Esophagus squamous epithelium (tissue), 5 donors: ENCODE results near the gene ARFGAP1. TPM values are rescaled to one million over a fixed set of nuclear protein-coding genes. Genes with fewer than 3 reads are reported as not detected.
"Not testable (repeated sequence)": the region's sequence is repeated elsewhere in the genome, so short reads cannot be mapped to it uniquely, and the experiment has no call there.

Experiments
- DNase-seq: peaks from one replicate; lab custom pipeline; 2025; lab: John Stamatoyannopoulos, UW
- H3K27ac ChIP-seq, 4 donors: fragments of 200-600 bp; sonication (generic); one replicate each; pipeline ENCODE4 v1.5.1; 2016 to 2019; ENCODE audit warnings: mild to moderate bottlenecking in 1 of 4
- H3K27me3 ChIP-seq, 4 donors: fragments of 200-600 bp; sonication (generic); 1 replicate in 3 of 4; 2 replicates in 1 of 4; pipeline versions ENCODE4 v1.5.1 to v1.6.0; 2017 to 2021; ENCODE audit warnings: antibody characterized with exemption in 1 of 4
- H3K36me3 ChIP-seq, 3 donors: fragments of 200-600 bp; sonication (generic); one replicate each; pipeline ENCODE4 v1.5.1; 2016 to 2019
- H3K4me1 ChIP-seq, 3 donors: fragments of 200-600 bp; sonication (generic); one replicate each; pipeline ENCODE4 v1.5.1; 2017 to 2019
- H3K4me3 ChIP-seq, 4 donors: fragments of 200-600 bp; sonication (generic); 1 replicate in 3 of 4; 2 replicates in 1 of 4; pipeline ENCODE4 v1.5.1; 2016 to 2019; ENCODE audit warnings: mild to moderate bottlenecking in 2 of 4, moderate library complexity in 1 of 4
- H3K9me3 ChIP-seq, 3 donors: fragments of 200-600 bp; sonication (generic); one replicate each; pipeline ENCODE4 v1.5.1; 2016 to 2019
- POLR2A ChIP-seq, 4 donors: fragments of 450-650 bp; IDR thresholded peaks; one replicate each; pipeline ENCODE4 v1.6.1; 2017; ENCODE audit warnings: antibody characterized with exemption in 4 of 4, mild to moderate bottlenecking in 4 of 4, moderate library complexity in 3 of 4
- WGBS, 2 donors: methylation state at CpG; one replicate each; pipeline ENCODE4 v1.1.5; 2018; 5-methylcytosine and 5-hydroxymethylcytosine counted together
- intact Hi-C: fragments of 100-400 bp; cut with DNase I; formaldehyde crosslinking; loops from one replicate; pipeline ENCODE4 v1.15.0; 2022
- total RNA-seq, 4 donors: library from RNA; depleted of rRNA; stranded (reverse); fragments of >200 nt; gene quantifications; one replicate each; pipeline ENCODE4 v1.1.0, GENCODE V29; 2016
- TF ChIP-seq, protein P1 (sequence below), 6 experiments: fragments of 450-650 bp in 4 of 6; fragments of 200-600 bp in 2 of 6; sonication (generic) in 2 of 6; IDR thresholded peaks; one replicate each; pipeline ENCODE4 v1.5.1; 2016 to 2019; ENCODE audit warnings: antibody characterized with exemption in 6 of 6, mild to moderate bottlenecking in 4 of 6, moderate library complexity in 4 of 6
- donor health status: DM: yes; HTN: yes; CAD: no.

Gene ARFGAP1
- total RNA-seq, 4 donors from 2014 or later = 18.4 to 37.4 (median 30.7) TPM

DNA sequence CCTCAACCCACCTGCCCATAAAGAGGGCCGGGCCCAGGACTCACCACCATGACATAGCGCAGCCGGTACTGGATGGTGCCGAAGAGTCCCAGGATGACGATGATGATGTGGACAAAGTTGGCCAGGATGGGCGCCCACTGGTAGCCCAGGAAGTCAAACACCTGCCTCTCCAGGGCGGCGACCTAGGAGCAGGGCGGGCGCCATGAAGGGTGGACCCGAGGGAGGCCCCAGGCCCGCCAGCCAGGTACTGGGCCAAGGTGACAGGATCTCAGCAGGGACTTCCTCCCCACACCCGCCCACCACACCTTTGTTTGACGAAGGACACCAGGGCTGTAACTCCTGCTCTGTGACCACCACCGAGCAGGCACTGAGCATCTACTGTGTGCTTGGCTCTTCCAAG, 22.7 kb upstream of the ARFGAP1 start:
- no peak for TF ChIP-seq POLR2A (IDR thresholded peaks at IDR 0.05)
- TF ChIP-seq, protein P1, sequence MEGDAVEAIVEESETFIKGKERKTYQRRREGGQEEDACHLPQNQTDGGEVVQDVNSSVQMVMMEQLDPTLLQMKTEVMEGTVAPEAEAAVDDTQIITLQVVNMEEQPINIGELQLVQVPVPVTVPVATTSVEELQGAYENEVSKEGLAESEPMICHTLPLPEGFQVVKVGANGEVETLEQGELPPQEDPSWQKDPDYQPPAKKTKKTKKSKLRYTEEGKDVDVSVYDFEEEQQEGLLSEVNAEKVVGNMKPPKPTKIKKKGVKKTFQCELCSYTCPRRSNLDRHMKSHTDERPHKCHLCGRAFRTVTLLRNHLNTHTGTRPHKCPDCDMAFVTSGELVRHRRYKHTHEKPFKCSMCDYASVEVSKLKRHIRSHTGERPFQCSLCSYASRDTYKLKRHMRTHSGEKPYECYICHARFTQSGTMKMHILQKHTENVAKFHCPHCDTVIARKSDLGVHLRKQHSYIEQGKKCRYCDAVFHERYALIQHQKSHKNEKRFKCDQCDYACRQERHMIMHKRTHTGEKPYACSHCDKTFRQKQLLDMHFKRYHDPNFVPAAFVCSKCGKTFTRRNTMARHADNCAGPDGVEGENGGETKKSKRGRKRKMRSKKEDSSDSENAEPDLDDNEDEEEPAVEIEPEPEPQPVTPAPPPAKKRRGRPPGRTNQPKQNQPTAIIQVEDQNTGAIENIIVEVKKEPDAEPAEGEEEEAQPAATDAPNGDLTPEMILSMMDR (IDR thresholded peaks at IDR 0.05) = no peak
- Histone ChIP-seq H3K4me1 (peaks cover 8 to 27% (median 17%) of the 10 kb centered on the region in 3 donors), H3K4me3 (no peak overlapping the region), H3K27ac (no peak overlapping the region), H3K9me3 (no peaks in the 10 kb centered on the region), H3K27me3 (peaks cover 5 to 100% (median 11%) of the 10 kb centered on the region in 4 donors), H3K36me3 (no peaks in the 10 kb centered on the region)
- no peak for DNase-seq
- intact Hi-C loops = no loop called here
- 81% methylated on average over 9 of the region's 15 CpGs; no CpG with 5 or more reads in 1 of the 2 donors for WGBS, 2 donors

DNA sequence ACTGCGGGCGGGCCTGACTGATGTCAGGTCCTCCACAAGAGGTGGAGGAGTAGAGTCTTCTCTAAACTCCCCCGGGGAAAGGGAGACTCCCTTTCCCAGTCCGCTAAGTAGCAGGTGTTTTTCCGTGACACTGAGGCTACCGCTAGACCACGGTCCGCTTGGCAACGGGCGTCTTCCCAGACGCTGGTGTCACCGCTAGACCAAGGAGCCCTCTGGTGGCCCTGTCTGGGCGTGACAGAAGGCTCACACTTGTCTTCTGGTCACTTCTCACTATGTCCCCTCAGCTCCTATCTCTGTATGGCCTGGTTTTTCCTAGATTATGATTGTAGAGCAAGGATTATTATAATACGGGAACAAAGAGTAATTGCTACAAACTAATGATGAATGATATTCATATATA, 21.3 kb upstream of the ARFGAP1 start:
- WGBS, 2 donors = 23 to 30% methylated on average over 8 to 9 of the region's 14 CpGs
- peaks cover 10 to 38% (median 17%) of the 10 kb centered on the region in 3 donors for H3K4me1 ChIP-seq
- DNase-seq, intact Hi-C loops, H3K9me3 ChIP-seq, H3K4me3 ChIP-seq, H3K27ac ChIP-seq, H3K36me3 ChIP-seq: not testable (repeated sequence)
- H3K27me3 ChIP-seq = peaks cover 6 to 100% (median 13%) of the 10 kb centered on the region in 4 donors

DNA sequence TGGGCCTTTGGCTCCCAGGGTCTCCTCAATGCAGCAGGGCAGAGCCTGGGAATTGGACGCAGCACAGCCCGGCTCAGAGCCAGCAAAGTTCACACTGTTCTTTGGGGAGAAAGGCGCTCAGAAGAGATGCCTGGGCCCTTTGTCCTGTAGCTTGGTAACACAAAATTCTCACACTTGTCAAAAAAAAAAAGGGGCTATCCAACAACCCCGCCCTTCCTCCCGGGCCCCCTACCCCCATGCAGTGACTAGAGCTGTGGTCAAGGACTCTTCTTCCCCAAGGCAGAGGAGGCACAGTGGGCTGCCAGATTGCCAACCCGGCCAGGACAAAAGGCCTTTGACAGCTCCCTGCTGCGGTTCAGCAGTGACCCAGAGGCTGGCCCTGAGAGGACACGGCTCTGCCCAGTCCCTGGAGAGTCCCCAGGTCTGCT, 20.3 kb upstream of the ARFGAP1 start:
- intact Hi-C loops = no loop called here
- no peak overlapping the region for H3K27ac ChIP-seq
- H3K36me3 ChIP-seq = no peaks in the 10 kb centered on the region
- H3K4me1 ChIP-seq = peaks cover 12 to 37% (median 17%) of the 10 kb centered on the region in 3 donors
- H3K9me3 ChIP-seq = no peaks in the 10 kb centered on the region
- H3K27me3 ChIP-seq = peaks cover 6 to 99% (median 13%) of the 10 kb centered on the region in 4 donors
- TF ChIP-seq, protein P1 (IDR thresholded peaks at IDR 0.05) = no peak
- no peak for TF ChIP-seq POLR2A (IDR thresholded peaks at IDR 0.05)
- H3K4me3 ChIP-seq = no peak overlapping the region
- WGBS, 2 donors = 60 to 78% methylated on average over 2 to 6 of the region's 8 CpGs
- DNase-seq = no peak

DNA sequence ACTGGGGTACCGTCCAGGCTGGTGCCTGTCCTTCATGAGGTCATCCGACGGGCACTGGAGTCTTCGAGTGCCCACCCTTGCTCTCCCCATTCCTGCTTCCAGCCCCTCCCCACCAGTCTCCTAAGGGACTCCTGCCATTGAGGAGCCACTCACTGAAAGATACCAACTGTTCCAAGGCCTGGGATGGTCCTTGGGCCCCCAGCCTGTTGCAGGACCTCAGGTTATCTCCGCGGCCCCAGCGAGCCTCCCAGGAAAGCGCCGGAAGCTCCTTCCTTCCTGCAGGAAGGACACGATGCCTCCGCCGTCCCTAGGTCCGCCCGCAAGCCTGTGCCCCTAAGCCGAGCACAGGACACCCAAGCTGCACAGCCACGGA, 19.6 kb upstream of the ARFGAP1 start:
- peak overlapping the region in 2 of 4 donors; percentile 39 to 57 for H3K4me3 ChIP-seq
- H3K4me1 ChIP-seq = peaks cover 12 to 37% (median 17%) of the 10 kb centered on the region in 3 donors
- DNase-seq = no peak
- WGBS, 2 donors = 16 to 45% methylated on average over 4 to 5 of the region's 16 CpGs
- no peaks in the 10 kb centered on the region for H3K9me3 ChIP-seq
- H3K27ac ChIP-seq = no peak overlapping the region
- no peaks in the 10 kb centered on the region for H3K36me3 ChIP-seq
- intact Hi-C loops = no loop called here
- H3K27me3 ChIP-seq = peaks cover 6 to 95% (median 13%) of the 10 kb centered on the region in 4 donors
- TF ChIP-seq POLR2A (IDR thresholded peaks at IDR 0.05) = no peak
- TF ChIP-seq, protein P1 (IDR thresholded peaks at IDR 0.05) = no peak

DNA sequence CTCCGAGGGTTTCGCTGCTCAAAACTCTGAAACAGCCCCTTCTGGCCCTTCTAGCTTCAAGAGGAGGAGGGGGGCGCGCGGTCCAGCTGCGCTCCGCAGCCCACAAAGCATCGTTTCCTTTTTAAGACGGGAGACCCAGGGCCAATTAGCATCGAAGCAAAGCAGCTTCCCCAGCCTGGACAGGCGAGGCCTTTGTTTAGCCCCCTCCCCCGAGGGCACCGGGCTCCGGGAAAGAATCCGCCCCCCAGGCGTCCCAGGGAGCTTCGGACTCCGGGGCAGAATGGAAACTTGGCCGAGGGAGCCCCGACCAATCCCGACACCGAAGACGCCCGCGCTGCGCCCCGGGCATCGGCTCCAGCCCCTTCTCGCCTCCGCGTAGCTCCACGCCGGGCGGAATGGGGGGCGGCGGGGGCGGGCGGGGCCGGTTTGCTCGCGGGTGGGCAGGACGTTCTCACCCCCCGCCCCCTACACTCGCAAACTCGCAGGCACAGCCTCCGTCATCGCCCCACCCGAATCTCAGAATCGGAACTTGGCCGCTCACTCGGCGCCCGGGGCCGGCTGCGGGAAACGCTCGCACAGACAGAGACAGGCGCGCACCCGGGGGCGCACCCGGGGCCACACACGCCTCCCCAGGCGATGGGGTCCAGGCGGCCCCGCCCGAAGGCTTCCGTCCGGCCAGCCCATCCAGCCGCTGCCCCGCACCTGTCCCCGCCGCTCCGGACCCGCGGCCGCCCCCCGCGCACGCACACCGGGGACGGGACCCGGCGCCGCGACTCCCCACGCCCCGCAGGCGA, 19.0 kb upstream of the ARFGAP1 start:
- TF ChIP-seq, protein P1 (IDR thresholded peaks at IDR 0.05) = no peak
- TF ChIP-seq POLR2A (IDR thresholded peaks at IDR 0.05) = no peak
- Histone ChIP-seq H3K4me3 (peak overlapping the region; percentile 12 to 57 (median 26)), H3K27me3 (peaks cover 6 to 95% (median 13%) of the 10 kb centered on the region in 4 donors), H3K36me3 (no peaks in the 10 kb centered on the region), H3K9me3 (no peaks in the 10 kb centered on the region), H3K4me1 (peaks cover 12 to 37% (median 17%) of the 10 kb centered on the region in 3 donors), H3K27ac (no peak overlapping the region)
- WGBS, 2 donors = no CpG with 5 or more reads among the region's 89 CpGs
- intact Hi-C loops = no loop called here
- DNase-seq = no peak
